ENCODE results near the gene GLYR1.
"Not testable (repeated sequence)": the region's sequence is repeated elsewhere in the genome, so short reads cannot be mapped to it uniquely, and the experiment has no call there.

The GLYR1 gene

GRCh38 chr16:4790871-4791270 is 56.2 kb downstream of the GLYR1 start:
- in situ Hi-C loops (cut with MboI; ENCODE audit: low sequenced_read_pairs), result no loop called here

DNA sequence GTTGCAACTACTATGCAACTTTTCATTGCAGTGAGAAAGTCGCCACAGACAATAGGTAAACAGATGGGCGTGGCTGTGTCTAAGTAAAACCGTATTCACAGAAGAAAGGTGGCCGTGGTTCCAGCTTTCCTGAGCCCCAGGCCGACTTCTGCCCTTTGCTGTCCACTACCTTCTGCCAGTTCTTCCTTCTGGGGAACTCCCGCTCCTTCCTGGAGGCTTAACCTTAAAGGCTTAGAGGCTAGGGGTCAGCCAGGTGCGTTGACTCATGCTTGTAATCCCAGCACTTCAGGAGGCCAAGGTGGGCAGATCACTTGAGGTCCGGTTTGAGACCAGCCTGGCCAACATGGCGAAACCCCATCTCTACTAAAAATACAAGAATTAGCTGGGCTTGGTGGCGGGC is 56.8 kb downstream of the GLYR1 start:
- in situ Hi-C loops (cut with MboI; ENCODE audit: low sequenced_read_pairs), result no loop called here

GRCh38 chr16:4788910-4789309 is 58.2 kb downstream of the GLYR1 start:
- in situ Hi-C loops (cut with MboI; ENCODE audit: low sequenced_read_pairs), result no loop called here

GRCh38 chr16:4788489-4788889 is 58.6 kb downstream of the GLYR1 start:
- in situ Hi-C loops (cut with MboI; ENCODE audit: low sequenced_read_pairs), result no loop called here

DNA sequence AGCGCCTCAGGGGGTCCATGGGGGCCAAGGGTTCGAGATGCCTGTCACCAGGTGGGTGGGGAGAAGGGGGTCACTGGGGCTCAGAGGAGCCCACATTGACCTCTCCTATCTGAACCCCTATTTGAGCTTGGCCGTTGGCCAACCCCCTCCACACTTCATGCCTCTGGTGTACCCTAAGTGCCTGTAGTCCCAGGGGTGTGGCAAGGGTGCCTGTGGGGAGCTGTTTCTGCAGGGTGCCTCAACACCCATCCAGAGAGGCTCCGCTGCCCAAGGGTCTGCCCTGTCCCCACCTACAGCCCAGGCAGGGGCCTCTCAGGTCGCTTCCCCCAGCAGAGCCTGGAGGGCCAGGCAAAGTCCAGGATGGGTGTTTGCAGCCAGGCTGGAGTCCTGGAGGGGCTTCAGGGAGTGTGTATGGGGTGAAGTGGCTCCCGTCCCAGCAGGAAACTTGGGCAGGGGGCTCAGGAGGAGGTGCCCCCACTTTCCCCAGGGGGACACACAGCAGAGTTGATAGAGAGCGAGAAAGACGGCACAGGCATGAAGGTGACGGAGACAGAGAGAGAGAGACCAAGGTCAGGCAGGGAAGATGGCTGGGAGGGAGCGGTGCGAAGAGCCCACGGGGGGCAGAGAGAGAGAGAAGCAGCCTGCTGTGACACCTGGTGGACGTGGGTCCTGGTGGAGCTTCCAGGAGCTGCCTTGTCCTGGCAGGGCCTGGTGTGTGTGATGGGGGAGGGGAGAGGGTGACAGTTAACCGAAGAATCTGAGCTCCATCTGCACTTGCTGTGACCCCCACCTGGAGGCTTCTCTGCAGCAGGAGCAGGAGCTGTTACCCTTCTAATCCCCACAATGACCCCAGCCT is 59.2 kb downstream of the GLYR1 start, which contains the start of gene SEPTIN12:
SEPTIN12 (minus strand) TSS at position 719 of the 856 bp plus-strand sequence; CDS start at position 19, 700 bp downstream.
- in situ Hi-C loops (cut with MboI; ENCODE audit: low sequenced_read_pairs), result no loop called here

DNA sequence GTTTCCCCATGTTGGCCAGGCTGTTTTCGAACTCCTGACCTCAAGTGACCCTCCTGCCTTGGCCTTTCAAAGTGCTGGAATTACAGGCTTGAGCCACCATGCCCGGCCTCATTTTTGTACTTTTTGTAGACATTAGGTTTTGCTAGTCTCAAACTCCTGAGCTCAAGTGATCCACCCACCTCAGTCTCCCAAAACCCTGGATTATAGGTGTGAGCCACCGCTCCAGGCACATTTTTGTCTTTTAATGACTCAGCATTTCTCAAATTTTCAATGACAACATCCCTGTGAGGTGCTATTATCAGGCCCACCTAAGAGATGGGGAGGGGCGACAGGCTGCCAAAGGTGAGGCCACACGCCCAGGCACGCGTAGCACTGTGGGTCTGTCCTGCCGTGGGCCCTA is 60.0 kb downstream of the GLYR1 start:
- in situ Hi-C loops (cut with MboI; ENCODE audit: low sequenced_read_pairs), result no loop called here

DNA sequence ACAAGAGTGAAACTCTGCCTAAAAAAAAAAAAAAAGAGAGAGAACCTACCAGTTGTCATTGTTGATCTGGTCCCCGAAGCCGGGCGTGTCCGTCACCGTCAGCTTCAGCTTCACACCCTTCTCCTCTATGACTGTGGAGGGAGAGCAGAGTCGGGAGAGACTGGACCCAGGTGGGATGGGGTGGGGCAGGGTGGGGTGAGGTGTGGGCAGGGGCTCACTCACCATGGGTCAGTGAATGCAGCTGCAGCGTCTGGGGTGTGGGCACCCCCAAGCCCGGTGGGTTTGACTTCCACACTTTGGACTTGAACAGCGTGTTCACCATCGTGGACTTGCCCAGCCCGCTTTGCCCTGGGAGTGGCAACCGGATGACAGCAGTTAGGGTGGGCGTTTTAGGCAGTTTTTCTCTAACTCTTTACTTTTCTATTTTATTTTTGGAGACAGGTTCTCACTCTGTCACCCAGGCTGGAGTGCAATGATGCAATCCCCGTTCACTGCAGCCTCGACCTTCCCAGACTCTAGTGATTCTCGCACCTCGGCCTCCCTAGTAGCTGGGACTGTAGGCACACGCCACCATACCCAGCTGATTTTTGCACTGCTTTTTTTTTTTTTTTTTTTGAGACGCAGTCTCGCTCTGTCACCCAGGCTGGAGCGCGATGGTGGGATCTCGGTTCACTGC is 61.2 kb downstream of the GLYR1 start:
- in situ Hi-C loops (cut with MboI; ENCODE audit: low sequenced_read_pairs), result no loop called here

- in situ Hi-C loops (cut with MboI; ENCODE audit: low sequenced_read_pairs), result not testable (repeated sequence)
These were observed 62.6 kb downstream of the GLYR1 start for GRCh38 chr16:4784444-4784987.

DNA sequence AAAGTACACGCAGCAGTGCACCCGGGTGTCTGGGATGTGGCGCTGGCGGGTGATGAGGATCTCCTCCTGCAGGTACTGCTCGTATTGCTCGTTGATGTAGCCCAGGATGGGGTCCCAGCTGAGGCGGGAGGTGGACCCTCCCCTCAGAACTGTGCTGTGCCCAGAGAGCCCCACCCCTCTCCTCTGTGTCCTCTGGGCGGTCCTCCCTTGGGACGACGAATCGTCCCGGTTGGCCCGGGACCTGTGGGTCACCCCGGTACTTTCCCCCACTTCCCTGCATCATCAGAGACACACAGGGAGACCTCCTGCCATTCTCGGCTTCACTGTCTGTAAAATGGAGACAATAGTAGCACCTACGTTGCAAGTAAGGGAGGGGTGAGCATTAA is 63.1 kb downstream of the GLYR1 start:
- in situ Hi-C loops (cut with MboI; ENCODE audit: low sequenced_read_pairs), result no loop called here

- in situ Hi-C loops (cut with MboI; ENCODE audit: low sequenced_read_pairs), result no loop called here
These were observed 63.7 kb downstream of the GLYR1 start for GRCh38 chr16:4783251-4783950.

DNA sequence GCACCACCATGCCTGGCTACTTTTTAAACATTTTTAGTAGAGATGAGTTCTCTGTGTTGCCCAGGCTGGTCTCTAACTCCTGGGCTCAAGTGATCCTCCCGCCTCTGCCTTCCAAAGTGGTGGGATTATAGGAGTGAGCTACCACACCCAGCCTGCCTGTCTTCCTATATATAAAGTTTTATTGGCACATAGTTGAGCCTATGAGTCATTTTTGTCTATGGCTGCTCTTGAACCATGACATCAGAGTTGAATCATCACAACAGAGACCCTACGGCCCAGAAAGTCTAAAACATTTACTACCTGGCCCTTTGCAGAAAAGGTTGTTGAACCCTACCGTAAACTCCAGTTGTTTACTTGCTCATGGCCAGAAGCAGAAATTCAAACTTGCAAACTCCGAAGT is 66.9 kb downstream of the GLYR1 start:
- in situ Hi-C loops (cut with MboI; ENCODE audit: low sequenced_read_pairs), result no loop called here

DNA sequence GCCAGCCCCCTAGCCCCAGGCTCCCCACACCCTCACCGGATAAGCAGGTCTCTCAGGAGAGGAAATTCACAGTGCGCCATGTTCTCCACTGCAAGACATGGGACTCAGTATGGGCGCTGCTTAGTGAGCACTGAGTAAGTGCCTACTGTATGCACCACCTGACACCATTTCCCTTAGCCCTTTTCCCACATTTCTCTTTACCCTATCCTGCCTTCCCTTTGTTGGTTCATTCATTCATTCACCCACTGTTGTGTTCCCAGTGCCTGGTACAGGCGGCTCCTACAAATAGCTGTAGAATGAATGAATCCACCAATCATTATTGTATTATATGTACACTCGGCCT is 69.1 kb downstream of the GLYR1 start:
- in situ Hi-C loops (cut with MboI; ENCODE audit: low sequenced_read_pairs), result no loop called here

GRCh38 chr16:4777339-4778049 is 69.6 kb downstream of the GLYR1 start:
- in situ Hi-C loops (cut with MboI; ENCODE audit: low sequenced_read_pairs), result no loop called here

- in situ Hi-C loops (cut with MboI; ENCODE audit: low sequenced_read_pairs), result no loop called here
These were observed 70.9 kb downstream of the GLYR1 start for GRCh38 chr16:4776141-4776705.

- in situ Hi-C loops (cut with MboI; ENCODE audit: low sequenced_read_pairs), result no loop called here
These were observed 72.1 kb downstream of the GLYR1 start for GRCh38 chr16:4775005-4775404.

- in situ Hi-C loops (cut with MboI; ENCODE audit: low sequenced_read_pairs), result no loop called here
These were observed 74.7 kb downstream of the GLYR1 start for GRCh38 chr16:4772351-4772750.

DNA sequence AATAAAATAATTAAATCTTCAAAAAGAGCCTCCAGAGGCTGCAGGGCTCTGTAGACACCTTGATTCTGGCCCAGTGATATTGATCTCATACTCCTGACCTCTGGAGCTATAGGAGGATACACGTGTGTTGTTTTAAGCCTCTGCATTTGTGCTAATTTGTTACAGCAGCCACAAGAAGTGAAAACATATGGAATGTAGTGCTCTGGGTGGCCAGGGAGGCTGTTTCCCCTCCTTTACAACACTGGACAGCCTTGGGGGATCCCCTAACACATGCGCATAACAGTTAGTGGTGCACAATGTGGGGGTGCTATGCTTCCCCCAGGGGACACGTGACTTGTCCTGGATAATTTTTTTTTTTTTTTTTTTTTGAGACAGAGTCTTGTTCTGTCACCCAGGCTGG is 75.4 kb downstream of the GLYR1 start:
- in situ Hi-C loops (cut with MboI; ENCODE audit: low sequenced_read_pairs), result no loop called here

DNA sequence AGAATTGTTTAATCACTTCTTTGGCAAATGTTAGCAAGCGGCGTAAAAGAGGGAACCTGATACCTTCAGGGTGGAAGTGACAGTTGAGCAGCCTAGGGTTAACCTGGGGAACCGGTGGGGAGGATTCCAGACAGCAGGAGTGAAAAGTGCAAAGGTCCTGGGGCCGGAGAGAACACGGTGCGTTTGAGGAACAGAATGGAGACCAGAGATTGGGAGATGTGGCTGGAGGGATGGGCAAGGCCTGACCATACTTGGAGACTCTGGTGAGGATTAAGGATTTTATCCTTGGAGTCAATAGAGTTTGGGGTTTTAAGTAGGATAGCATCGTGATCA is 77.8 kb downstream of the GLYR1 start:
- in situ Hi-C loops (cut with MboI; ENCODE audit: low sequenced_read_pairs), result no loop called here

- in situ Hi-C loops (cut with MboI; ENCODE audit: low sequenced_read_pairs), result no loop called here
These were observed 78.4 kb downstream of the GLYR1 start for GRCh38 chr16:4768549-4769305.
